ENCODE measurements around the gene IGF2BP3.

- TF ChIP-seq CTCF (IDR thresholded peaks at IDR 0.05 in 2 of 3, conservative IDR thresholded peaks at IDR 0.05 in 1 of 3; ENCODE audit: control insufficient read depth in 2 of 3, extremely low read depth in 1 of 3, insufficient read depth in 1 of 3, low read depth in 3 of 3, low read length in 3 of 3) (no peak), JUNB (IDR thresholded peaks at IDR 0.05) (no peak), CHD1 (IDR thresholded peaks at IDR 0.05; ENCODE audit: low read depth, low read length) (no peak), MTA3 (IDR thresholded peaks at IDR 0.05; ENCODE audit: borderline replicate concordance, low read length) (no peak), POLR2AphosphoS5 (IDR thresholded peaks at IDR 0.05; ENCODE audit: low read length) (no peak), RAD51 (IDR thresholded peaks at IDR 0.05) (no peak), FOS (IDR thresholded peaks at IDR 0.05; ENCODE audit: borderline replicate concordance, extremely low read depth, insufficient read length) (no peak), IKZF1 (conservative IDR thresholded peaks at IDR 0.05) (no peak), RAD21 (IDR thresholded peaks at IDR 0.05; ENCODE audit: insufficient read depth, low read depth, low read length) (no peak), EZH2 (IDR thresholded peaks at IDR 0.05; ENCODE audit: borderline replicate concordance, control insufficient read depth, low read depth, low read length) (no peak)
- TF ChIP-seq, protein P1, sequence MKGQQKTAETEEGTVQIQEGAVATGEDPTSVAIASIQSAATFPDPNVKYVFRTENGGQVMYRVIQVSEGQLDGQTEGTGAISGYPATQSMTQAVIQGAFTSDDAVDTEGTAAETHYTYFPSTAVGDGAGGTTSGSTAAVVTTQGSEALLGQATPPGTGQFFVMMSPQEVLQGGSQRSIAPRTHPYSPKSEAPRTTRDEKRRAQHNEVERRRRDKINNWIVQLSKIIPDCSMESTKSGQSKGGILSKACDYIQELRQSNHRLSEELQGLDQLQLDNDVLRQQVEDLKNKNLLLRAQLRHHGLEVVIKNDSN (IDR thresholded peaks at IDR 0.05; ENCODE audit: borderline replicate concordance, extremely low read length, insufficient read depth, low read depth, low read length) = no peak
These were observed 136.5 kb downstream of the IGF2BP3 start for GRCh38 chr7:23333671-23334246.

Data from GM12878 (cell line).